GM19438 (cell line): ENCODE measurements around the gene ZNF471.

Experiments used
- ATAC-seq: cut with Tn5 transposase; IDR thresholded peaks from one replicate; pipeline ENCODE4 v1.9.1; 2021; ENCODE audit warnings: low read depth; ENCODE audit not compliant: unreplicated experiment

Gene ZNF471

DNA sequence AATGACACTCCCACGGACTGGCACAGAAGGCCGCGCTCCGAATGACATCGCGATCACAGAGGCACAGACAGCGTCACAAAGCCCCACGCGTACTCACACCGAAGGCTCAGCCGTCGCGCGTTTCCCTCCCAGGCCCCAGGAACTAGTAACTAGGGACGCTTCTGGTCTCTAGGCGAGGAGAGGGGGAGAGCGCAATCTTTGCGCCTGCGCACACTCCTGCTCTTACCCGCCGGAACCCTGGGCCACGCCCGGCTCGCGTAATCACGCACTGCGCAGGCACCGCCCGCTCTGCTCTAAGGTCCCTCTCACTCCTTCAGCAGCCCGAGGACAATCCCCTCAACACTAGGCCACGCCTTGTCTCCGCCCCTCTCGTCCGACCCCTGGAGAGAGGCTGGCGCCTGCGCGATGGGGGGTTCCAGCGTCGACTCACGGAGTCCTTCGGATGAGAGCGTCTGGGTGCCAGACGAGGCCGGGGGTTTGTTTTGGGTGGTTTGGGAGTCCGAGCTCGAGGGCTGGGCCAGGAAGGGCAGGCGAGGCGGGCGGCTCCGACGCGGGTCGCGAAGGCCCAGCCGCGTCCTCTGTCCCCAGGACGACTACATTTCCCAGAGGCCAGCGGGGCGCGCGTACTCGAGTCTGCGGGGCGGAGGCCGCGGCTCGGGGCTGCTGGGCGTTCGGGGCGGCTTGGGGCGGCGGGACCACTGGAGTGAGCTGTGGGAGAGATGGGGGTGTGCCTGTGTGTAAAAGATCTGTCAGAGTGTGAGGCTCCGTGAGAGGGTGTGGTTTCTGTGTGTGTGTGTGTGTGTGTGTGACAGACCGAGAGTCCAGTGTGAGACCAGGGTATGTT lies at the start of gene ZNF471:
ZNF471 (plus strand) TSS at position 410 of the 844 bp plus-strand sequence. CDS start 3,717 bp downstream, outside the sequence.
- ATAC-seq: no peak

DNA sequence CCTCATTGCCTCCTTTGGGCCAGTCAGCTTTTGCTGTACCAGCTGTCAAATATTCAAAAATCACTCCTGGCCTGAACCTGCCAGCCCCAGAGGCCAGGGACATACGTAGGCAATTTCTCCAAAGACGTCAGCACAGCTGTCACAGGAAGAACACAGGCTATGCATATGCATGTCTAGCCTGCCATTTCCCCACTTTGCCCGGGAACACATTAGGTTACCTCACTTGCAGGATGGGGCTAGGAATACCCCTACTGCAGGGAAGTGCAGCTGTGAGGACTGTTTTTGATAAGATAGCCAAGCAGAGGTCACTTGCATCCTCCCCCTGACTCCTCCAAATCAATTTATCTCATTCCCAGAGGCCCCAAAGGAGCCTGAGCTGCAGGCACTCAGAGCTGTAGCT lies 33.3 kb upstream of the ZNF471 start:
- ATAC-seq: no peak

DNA sequence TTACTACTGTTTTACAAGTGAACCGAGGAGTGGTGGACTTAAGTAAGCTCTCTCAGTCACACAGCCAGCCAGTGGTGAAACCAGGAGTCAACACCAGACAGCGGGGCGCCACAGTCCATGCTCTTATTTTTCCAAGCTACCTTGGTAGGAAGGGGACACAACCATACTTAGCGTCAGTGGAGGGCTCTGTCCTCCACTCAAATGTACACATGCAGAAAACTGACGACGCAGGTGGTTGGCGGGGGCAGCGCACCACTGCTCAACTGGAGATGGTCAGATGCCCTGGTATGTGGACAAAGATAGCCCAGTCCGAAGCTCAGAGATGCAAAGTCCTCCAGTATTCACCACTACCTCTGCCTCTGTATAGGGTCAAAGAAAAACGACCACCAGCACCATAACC lies 31.6 kb upstream of the ZNF471 start:
- ATAC-seq: no peak

DNA sequence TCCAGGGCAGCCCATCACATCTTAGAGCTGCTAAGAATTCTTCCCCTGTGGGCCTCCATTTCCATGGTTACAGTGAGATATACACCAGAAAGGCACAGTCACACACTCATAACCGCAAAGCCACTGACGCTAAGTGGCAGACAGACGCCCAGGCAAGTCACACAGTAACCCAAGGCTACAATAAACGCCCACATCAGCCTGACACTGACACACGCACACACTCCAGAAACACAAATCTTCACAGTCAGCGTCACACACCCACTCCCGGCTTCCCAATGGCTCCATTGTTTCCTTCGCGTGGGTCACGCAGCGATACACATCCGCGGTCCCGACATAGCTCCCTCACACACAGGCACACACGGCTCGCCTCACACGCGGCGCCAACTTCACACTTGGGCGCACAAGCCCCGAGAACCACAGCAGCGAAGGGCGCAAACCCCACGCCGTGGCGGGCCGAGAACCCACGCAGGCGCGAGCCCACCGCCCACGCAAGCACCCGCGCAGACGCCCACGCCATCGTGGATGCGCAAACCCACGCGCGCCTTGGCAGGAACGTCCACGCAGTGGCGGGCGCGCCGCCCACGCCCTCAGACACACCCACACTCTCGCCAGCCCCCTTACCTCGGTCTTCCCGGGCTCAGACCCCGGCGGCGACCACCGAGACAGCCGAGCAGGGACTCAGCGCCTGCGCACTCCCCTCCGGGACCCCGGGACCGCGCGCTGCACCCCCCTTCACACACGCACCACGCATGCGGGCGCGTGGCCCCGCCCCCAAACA lies 30.8 kb upstream of the ZNF471 start, which contains the start of gene ZNF667:
ZNF667 (minus strand) TSS at position 695 of the 778 bp plus-strand sequence. CDS start 14,975 bp downstream, outside the sequence.
- no peak for ATAC-seq

DNA sequence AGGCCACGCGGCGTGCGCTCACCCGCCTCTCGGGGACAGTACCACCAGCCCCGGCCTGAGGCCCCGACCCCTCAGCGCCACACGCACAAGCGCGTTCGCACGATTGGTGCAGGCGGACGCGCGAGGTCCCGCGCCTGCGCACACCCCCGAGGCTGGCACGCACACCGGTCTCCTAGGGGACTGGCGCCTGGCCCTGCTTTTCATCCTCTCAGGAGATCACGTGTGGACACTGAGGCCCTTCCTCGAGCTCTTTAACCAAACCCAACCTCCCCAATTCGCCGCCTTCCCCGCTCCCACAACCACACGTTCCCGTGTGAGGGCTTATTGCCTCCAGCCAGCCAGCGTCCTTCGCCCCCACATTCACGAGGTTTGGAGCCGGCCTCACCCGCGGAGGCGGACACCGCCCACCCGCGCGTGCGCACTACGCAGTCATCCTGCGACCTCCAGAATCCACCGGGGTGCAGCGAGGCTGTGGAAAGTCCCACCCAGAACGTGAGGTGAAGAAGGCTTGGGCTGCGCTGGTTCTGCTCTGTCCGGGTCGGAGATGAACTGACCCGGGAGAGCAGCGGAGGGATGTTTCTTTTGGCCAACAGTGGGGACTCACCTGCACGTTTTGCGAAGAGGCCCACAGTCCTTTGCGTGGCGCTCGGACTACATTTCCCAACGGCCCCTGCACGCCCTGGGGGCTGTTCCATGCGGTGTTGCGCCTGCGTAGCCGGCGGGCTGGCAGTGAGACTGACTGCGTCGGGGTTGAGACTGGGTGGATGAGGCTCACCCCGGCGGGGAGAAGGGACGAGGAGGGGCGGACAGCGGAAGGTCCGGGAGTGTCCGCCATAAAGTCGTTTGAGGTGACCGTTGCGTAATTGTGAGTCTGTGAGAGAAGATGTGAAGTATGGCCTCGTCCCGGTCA lies 30.0 kb upstream of the ZNF471 start:
- no peak for ATAC-seq

DNA sequence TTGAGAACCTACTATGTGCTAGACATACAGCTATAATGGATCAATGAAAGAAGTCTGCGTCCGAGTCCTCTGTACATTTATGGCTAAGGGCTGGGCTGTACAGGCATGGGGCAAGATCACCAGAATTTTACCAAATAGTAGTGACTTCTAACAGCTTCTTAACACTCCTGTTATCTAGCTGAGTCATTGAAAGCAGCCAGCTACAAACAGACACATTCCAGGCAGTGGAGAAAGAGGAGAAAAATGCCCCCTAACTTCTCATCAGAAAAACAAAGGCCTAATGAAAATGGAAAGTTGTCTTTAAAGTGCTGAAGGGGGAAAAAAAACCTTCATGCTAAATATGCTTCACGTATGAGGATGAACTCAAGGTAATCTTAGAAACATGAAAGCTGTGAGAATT lies 16.3 kb upstream of the ZNF471 start:
- no peak for ATAC-seq

DNA sequence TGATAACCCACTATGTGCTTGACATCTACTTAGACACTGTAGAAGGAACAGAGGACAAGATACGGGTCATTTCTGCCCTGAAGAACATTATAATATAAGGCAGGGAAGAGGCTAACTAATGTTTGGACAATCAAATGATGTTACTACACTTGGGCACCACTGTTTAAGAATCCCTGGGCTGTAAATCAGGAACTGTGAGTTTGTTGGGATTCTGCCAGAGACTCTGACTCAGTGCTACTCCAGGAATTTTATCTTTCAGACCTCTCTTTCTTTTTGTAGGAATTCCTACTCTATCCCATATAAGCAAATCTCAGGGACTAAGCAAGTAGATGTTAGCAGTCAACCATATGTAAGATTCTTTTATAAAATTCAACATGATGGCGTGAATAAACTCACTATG lies 3.1 kb upstream of the ZNF471 start:
- no peak for ATAC-seq

DNA sequence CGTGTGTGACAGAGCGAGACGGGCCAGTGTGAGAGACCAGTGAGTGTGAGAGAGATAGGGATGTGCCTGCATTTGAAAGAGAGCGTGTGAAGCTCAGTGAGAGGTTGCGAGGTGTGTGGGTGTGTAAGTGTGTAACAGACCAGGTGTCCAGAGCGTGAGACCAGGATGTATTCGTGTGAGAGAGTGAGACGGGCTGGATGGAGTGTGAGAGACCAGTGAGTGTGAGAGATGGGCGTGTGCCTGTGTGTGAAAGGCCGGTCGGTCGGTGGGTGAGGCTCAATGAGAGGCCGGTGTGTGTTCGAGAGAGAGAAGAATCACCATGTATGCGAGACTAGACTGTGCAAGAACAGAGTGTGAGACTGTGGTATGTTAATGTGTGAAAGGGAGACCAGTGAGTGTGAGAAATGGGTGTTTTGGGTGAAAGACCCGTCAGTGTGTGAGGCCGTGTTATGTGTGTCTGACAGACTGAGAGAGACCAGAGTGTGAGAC lies 679 bp downstream of the ZNF471 start:
- ATAC-seq: no peak

DNA sequence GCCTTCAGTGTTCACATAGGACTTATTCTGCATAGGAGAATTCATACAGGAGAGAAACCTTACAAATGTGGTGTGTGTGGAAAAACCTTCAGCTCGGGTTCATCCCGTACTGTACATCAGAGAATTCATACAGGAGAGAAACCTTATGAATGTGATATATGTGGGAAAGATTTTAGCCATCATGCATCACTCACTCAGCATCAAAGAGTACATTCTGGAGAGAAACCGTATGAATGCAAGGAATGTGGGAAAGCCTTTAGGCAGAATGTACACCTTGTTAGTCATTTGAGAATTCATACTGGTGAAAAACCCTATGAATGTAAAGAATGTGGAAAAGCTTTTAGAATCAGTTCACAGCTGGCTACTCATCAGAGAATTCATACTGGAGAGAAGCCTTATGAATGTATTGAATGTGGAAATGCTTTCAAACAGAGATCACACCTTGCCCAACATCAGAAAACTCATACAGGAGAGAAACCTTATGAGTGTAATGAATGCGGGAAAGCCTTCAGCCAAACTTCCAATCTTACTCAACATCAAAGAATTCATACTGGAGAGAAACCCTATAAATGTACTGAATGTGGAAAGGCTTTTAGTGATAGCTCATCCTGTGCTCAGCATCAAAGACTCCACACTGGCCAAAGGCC lies 17.7 kb downstream of the ZNF471 start:
- no peak for ATAC-seq

DNA sequence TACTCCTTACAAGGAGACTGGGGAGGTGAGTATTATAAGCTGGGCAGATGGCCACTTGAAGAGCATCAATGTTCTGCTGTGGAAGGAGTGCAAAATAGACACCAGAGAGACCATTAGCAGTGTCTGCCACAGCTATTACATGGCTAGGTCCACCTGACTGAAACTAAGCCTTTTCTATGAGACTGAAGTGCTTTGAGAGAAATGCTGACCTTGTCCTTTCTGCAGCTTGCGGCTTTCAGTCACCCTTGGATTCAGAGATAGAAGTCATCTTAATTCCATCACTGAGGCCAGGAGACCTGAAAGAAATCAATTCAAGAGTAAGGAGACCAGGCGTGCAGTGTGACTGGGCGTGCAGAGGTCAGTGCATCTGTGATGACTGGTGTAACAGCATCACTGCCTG lies 29.8 kb downstream of the ZNF471 start:
- no peak for ATAC-seq

DNA sequence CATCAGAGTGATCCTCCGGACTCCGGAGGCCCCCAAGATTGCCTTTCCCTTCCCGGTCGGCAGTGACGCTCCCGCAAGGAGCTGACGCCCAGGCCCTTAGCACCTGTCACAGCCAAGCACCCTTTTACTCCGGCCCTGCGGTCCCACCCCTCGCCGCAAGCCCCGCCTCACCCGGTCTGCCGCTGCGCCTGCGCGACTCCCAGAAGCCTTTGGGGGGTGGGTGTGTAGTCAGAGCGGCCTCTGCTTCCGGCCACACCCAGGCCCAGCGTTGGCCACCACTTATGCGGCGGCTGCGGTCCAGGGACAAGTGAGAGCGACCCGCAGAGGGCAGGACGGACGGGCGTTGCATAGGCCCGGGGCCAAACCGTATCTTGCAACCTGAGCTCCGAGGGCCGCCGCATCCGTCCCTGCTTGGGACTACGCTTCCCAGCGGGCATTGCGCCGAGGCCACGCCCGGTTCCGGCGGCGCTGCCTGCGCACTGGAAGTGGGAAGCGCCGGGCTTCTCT lies 30.7 kb downstream of the ZNF471 start:
- ATAC-seq: no peak

DNA sequence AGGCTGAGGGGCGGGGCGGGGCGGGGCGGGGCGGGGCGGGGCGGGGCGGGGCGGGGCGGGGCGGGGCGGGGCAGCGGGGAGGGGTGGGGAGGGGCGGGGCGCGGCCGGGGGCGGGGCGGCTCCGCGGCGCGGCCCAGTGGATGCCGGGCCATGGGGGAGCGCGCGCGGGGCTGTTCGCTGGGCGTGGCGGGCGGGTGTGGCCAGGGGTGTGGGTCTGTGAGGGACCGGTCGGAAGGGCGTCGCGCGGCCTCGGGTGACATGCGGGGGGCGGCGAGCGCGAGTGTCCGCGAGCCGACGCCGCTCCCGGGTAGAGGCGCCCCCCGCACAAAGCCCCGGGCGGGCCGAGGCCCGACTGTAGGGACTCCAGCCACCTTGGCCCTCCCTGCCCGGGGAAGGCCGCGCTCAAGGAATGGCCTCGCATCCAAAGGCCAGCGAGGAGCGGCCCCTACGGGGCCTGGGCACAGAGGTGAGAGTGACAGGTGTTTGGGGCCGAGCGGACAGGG lies 31.2 kb downstream of the ZNF471 start, which contains the start of gene ZFP28:
ZFP28 (plus strand) TSS at position 188 of the 503 bp plus-strand sequence; CDS start at position 259, 71 bp downstream.
- ATAC-seq: no peak

DNA sequence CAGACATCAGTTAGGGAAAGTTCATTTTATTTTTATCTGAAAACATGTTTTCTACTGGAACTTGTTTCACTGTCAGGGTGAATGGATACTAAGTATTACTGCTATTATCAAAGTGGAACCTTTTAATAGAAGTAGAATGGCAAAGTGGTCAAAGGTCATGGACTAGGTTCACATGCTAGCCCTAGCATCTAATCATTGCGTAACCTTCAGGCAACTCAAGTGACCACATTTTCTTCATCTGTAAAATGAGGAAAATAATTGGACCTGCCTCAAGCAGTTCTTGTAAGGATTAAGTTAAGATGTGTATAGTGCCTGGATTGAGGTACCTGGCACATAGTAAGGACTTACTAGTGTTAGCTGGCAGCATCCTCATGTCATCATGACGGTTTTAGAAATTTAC lies 36.1 kb downstream of the ZNF471 start:
- no peak for ATAC-seq

DNA sequence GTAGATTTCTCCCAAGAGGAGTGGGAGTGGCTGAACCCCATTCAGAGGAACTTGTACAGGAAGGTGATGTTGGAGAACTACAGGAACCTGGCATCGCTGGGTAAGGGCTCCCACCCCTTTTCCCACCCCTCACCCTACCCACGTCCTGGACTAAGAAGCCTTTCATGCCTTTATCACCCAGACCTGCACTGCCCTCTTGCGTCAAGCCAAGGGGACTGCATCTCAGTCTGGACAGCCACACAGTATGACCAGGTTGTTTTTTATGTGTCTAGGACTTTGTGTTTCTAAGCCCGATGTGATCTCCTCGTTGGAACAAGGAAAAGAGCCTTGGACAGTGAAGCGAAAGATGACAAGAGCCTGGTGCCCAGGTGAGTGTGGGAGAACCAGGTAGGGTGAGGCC lies 39.9 kb downstream of the ZNF471 start:
- ATAC-seq: no peak

DNA sequence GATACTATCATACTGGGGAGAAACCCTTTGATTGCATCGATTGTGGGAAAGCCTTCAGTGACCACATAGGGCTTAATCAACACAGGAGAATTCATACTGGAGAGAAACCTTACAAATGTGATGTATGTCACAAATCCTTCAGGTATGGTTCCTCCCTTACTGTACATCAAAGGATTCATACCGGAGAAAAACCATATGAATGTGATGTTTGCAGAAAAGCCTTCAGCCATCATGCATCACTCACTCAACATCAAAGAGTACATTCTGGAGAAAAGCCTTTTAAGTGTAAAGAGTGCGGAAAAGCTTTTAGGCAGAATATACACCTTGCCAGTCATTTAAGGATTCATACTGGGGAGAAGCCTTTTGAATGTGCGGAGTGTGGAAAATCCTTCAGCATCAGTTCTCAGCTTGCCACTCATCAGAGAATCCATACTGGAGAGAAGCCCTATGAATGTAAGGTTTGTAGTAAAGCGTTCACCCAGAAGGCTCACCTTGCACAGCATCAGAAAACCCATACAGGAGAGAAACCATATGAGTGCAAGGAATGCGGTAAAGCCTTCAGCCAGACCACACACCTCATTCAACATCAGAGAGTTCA lies 46.7 kb downstream of the ZNF471 start:
- no peak for ATAC-seq

DNA sequence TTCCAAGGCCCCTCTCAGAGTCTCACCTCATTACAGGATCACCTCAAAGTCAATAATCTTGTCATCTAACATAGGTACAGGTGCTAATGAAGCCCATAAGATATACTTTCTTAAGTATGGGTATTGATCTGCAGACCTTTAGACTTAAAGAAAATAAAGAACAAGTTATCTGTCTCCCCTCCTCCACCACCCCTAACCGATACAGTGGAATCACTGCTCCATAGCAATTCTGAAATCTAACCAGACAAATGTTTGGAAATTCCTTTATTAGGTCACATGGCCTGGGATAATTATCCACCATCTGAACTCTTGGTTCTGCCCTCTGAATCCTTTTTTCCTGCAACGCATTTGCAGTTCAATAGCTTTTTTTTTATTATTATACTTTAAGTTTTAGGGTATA lies 55.1 kb downstream of the ZNF471 start:
- ATAC-seq: no peak

DNA sequence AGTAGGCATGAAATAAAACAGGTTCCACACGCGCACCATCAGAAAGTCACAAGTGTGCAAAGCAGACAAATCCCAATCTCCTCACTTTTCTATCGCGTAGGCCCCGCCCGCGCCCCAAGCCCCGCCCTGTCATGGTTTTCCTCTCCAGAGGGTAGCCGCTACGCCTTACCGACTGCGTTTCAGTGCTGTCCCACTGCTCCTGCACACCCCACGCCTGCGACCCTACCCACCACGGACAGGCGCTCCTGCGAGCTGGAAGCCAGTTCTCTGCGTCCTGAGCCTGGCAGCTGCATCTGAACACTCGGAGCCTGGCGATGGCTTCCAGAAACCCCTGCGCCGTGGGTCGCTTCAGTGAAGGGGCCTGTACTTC lies 59.2 kb downstream of the ZNF471 start:
- ATAC-seq: peak; percentile 45

DNA sequence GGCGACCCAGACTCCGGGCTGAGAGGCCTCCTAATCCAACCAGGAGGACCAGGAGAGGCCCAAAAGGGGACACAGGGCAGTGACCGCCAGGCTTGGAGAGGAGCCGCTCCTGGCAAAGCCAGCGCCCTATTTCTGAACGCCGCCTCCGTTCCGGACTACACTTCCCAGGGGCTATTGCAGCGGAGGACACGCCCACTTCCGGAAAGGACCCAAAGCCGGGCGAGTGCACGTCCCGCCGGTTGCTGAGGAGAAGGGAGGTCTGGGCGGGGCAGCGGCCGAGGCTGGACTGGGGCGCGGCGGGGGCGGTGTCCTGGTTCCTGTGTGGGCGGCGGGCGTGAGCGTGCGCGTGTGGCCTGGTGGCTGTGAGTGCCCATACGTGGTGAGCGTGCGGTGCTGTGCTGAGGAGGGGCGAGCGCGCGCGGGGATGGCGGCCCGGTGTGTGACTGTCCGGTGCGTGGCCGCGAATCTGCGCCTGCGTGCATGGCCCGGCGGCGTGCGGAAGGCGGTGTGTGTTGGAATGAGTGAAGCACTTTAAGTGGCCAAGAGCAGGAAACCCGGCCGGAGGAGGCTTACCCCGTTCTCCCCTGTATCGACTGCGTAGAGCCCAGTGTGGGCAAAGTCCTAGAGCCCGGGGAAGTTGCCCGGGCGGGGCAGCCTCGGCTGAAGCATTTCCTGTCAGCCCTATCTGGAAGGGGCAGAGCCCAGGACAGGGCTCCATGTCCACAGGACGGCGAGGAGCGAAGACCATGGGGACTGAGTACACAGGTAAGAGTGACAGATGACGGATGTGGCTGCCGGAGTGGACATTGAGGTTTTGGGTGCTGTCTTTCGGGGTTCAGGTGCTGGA lies 59.8 kb downstream of the ZNF471 start, which contains the start of gene ZNF470:
ZNF470 (plus strand) TSS at position 195 of the 847 bp plus-strand sequence. CDS start 2,844 bp downstream, outside the sequence.
- peak; percentile 98 for ATAC-seq
